Subcutaneous adipose tissue (tissue), 4 donors: ENCODE measurements around the gene FXYD7. TPM values are rescaled to one million over a fixed set of nuclear protein-coding genes. Genes with fewer than 3 reads are reported as not detected.

Experiments used
- total RNA-seq, 4 donors: library from RNA; depleted of rRNA; stranded (reverse); fragments of >200 nt; gene quantifications; one replicate each; pipeline ENCODE4 v1.1.0, GENCODE V29; 2016
- TF ChIP-seq, protein P1 (sequence below): fragments of 450-650 bp; IDR thresholded peaks from one replicate; pipeline ENCODE4 v1.5.1; 2016; ENCODE audit warnings: low read depth, mild to moderate bottlenecking, control low read depth, antibody characterized with exemption, moderate library complexity

FXYD7 gene
- total RNA-seq, 4 donors from 2014 or later, result 1.1 TPM; not detected in 3

GRCh38 chr19:35160629-35161433 lies 17.8 kb downstream of the FXYD7 start:
- TF ChIP-seq, protein P1, sequence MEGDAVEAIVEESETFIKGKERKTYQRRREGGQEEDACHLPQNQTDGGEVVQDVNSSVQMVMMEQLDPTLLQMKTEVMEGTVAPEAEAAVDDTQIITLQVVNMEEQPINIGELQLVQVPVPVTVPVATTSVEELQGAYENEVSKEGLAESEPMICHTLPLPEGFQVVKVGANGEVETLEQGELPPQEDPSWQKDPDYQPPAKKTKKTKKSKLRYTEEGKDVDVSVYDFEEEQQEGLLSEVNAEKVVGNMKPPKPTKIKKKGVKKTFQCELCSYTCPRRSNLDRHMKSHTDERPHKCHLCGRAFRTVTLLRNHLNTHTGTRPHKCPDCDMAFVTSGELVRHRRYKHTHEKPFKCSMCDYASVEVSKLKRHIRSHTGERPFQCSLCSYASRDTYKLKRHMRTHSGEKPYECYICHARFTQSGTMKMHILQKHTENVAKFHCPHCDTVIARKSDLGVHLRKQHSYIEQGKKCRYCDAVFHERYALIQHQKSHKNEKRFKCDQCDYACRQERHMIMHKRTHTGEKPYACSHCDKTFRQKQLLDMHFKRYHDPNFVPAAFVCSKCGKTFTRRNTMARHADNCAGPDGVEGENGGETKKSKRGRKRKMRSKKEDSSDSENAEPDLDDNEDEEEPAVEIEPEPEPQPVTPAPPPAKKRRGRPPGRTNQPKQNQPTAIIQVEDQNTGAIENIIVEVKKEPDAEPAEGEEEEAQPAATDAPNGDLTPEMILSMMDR, result no peak

GRCh38 chr19:35161434-35161743 lies 18.3 kb downstream of the FXYD7 start:
- TF ChIP-seq, protein P1, result no peak

DNA sequence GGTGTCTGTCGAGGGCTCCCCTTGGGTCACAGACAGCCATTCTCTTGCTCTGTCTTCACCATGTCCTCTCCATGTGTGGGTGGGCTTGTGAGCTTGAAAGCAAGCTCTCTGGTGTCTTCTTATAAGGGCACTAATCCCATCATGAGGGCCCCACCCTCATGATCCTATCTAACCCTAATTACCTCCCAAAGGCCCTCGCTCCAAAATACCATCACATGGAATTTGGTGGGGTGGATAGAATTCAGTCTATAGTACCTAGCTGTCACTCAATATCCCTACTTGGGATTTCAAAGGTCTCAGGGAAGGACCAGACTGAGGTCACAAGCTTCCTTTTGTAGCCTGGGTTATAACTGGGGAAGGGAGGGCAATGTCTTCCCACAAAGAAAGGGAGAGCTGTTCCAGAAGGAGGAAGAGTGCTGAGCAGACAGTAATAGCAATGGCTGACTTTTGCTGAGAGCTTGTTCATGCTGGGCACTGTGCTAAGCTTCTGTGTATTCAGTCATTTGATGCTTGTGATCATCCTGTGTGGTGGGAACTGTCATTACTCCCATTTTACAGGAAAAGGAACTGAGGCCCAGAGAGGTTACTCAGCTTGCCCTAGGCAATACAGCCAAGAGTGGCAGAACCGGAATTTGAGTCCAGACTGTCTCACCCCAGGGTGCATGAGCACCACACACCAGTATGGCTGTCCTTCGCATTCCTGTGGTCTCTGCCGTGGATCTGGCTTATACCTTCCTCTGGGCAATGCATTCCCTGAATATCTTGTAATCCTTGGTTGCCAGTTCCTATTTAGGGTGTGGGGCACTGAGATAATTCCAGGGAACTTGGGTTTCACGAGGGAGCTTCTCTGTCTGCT lies 19.6 kb downstream of the FXYD7 start:
- TF ChIP-seq, protein P1, result no peak

DNA sequence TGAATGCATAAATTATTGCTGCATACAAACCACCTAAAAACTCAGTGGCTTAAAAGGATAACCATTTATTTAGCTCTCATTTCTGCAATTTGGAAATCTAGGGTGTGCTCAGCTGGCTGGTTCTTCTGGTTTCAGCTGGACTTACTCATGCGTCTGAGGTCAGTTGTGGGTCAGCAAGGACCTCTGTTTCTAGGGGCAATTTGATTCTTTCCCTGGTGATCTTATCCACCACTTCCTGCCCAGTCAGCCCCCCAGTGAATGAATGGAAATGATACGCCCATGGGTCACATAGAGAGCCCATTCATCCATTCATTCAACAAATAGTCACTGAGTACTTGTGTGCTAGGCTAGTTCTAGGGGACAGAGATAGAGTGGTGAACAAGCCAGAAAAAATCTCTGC lies 21.4 kb downstream of the FXYD7 start:
- TF ChIP-seq, protein P1, result no peak

DNA sequence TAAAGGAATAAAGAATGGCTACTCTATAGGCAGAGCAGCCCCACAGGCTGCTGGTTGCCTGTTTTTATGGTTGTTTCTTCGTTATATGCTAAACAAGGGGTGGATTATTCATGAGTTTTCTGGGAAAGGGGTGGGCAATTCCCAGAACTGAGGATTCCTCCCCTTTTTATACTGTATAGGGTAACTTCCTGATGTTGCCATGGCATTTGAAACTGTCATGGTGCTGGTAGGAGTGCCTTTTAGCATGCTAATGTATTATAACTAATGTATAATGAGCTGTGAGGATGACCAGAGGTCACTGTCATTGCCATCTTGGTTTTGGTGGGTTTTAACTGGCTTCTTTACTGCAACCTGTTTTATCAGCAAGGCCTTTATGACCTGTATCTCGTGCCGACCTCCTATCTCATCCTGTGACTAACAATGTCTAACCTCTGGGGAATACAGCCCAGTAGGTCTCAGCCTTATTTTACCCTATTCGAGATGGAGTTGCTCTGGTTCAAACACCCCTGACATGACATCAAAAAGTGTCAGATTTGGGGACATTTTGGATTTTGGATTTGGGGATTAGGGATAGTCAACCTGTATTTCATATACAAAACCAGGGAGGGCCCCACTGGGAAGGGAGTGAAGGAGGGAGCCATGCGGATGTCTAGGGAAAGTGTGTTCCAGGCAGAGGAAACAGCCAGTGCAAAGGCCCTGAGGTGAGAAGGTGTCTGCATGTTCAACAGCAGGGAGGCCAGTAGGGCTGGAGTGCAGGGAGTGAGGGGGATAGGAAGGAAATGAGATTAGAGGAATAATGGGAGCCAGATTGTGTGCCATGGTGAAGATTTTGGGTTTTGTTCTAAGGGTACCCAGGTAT lies 22.4 kb downstream of the FXYD7 start:
- TF ChIP-seq, protein P1, result no peak

DNA sequence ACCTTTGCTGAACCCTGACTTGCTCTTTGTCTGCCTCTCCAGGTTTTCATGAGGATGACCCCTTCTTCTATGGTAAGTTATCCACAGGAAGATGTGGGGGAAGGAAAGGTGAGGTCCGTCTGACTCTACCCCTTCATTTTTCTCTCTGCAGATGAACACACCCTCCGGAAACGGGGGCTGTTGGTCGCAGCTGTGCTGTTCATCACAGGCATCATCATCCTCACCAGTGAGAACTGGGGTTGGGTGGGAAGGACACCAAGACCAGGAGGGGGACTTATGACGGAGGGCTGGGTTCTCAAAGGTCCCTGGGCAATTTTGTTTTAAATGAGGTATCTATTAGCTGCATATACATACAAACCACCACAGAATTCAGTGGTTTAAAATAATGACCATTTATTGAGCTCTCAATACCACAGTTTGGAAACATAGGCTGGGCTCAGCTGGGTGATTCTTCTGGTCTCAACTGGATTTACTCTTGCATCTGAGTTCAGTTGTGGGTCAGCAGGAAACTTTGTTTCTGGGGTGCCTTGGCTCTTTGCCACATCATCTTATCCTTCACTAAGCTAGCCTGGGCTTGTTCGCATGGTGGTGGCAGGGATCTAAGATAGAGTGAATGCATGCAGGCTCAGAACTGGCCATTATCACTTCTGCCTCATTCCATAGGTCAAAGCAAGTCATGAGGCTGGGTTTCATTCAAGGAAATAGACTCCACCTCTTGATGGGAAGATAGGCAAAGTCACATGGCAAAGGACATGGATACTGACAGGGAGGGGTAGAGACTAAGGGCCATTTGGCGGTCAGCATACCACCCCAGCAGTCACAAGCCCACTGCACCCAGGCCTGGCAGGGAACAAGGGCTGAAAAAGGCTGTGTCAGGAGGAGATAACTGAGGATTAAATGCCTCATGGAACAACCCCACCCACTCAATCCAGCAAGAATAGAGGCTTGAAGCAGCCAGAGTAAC lies 23.3 kb downstream of the FXYD7 start:
- TF ChIP-seq, protein P1, result no peak
